GM21423 (cell line): Measurements from ENCODE around the gene KIFC3.
"Not testable (repeated sequence)": the region's sequence is repeated elsewhere in the genome, so short reads cannot be mapped to it uniquely, and the experiment has no call there.

Source experiments
- ATAC-seq: cut with Tn5 transposase; IDR thresholded peaks from one replicate; pipeline ENCODE4 v1.9.1; 2021; ENCODE audit warnings: mild to moderate bottlenecking, moderate library complexity; ENCODE audit not compliant: unreplicated experiment

Gene KIFC3

DNA sequence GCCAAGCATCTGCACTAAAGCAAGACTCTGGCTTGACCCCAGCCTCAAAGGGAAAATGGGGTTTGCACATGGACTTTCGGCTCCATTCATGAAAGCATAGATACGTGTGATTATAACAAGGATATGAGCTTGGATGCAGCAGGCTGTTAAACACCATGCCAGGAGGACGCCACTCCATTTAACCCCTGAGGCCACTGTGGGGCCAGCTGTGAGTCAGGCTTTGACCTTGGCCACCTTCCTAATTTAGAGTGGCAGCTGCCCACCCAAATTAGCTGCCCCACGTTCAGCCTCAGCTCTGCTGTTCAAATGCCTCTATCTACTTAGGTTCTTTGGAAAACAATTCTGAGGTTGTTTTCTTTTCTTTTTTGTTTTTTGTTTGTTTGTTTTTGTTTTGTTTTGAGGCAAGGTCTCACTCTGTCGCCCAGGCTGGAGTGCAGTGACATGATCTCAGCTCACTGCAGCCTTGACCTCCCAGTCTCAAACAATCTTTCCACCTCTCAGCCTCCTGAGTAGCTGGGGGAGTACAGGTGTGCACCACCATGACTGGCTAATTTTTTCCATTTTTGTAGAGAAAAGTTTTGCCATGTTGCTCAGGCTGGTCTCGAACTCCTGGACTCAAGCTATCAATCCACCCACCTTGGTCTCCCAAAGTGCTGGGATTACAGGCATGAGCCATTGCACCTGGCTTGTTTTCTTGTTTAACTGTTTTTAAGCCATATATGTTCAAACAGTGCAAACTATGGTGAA, 23.2 kb upstream of the KIFC3 start:
- no peak for ATAC-seq

DNA sequence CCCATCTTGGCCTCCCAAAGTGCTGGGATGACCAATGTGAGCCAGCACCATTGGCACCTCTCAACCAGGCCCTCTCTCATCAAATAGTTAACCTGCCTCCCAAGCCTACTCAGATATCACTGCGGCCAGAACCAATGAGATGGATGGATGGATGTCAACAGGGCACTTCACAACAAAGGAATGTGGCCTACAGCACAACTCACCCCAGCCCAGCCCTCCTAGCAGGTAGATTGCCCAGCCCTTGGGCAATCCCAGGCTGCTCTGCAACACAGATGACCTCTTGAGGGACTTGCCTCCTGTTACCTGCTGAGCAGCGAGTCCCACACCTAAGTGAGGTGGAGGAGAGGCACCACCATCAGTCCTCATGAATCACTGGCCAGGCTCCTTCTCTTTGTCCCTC, 22.6 kb upstream of the KIFC3 start:
- ATAC-seq = no peak

DNA sequence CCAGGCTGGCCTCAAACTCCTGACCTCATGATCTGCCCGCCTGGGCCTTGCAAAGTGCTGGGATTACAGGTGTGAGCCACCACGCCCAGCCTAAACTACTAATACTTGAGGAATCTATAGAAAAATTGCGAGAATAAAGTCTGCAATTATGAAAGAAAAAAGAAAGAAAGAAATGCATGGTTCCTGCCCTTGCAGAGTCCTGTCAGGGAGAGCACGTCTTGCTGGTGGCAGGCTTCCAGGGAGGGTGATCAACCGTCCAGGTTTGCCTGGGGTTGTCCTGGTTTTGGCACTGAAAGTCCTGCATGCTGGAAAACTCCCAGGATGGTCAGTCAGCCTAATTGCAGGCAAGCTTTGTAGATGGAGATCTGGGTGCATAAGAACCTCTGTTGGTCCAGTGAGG, 21.5 kb upstream of the KIFC3 start:
- no peak for ATAC-seq

DNA sequence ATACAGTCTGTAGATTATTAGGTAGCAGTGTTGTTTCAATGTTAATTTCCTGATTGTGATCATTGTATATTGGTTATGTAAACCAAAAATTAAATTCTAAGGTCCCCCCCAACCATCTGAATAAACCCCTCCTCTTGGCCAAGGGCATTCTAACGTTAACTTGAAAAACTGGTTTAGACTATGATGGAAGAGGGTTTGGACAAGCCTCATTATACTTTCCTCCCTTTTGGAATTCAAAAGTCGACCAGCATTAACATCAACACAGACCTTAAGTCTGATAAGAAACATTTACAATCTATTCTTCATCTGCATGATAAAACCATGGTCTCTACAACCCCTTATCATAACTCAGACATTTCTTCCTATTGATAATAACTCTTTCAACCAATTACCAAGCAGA, 20.6 kb upstream of the KIFC3 start:
- no peak for ATAC-seq

DNA sequence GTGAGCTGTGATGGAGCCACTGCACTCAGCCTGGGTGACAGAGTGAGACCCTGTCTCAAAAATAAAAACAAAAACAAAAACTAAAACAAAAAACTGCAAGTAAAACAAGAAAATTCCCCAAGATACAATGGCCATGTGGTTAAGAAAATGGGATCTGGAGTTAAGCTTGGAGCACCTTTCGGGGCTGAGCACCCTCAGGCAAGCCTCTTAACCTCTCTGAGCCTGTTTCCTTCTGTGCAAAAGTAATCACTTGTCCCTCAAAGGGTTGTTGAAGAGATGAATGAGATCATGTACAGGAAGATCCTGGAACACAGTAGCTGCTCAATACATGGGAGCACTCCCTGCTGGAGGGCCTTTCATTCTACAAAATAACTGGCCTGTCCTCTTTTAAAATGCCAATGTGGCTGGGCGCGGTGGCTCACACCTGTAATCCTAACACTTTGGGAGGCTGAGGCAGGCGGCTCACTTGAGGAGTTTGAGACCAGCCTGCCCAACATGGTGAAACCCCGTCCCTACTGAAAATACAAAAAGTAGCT, 19.8 kb upstream of the KIFC3 start:
- ATAC-seq = no peak

DNA sequence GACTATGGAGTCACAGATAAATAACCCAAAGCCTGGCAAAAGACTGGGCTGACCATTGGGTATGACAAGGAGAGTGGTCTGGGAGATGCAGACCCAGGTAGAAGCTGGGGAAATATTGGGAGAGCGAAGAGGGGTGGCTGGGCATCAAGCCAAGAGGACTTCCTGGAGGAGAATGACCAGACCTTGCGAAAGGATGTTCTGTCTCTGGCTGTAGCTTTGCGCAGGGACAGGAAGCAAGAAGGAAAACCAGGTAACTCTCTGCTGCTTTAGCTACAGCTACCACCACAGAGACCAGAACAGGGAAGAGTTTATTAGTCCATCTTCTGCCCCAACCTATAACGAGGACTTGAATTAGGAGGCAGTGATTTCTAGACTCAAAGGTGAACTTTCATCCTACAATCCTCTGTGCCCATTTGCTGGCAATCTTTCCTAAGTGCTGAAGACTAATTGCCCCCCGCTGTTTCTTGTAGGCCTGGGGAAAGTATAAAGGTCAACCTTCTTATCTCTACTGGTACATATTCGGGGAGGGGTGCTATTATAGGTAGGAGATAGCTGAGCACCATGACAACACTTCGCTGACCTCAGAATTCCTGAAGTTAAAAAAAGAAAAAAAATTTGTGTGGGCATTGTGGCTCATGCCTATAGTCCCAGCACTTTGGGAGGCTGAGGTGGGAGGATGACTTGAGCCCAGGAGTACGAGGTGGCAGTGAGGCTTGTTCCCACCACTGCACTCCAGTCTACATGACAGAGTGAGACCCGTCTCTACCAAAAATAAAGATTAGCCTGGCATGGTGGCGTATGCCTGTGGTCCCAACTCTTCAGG, 19.1 kb upstream of the KIFC3 start:
- ATAC-seq = no peak

DNA sequence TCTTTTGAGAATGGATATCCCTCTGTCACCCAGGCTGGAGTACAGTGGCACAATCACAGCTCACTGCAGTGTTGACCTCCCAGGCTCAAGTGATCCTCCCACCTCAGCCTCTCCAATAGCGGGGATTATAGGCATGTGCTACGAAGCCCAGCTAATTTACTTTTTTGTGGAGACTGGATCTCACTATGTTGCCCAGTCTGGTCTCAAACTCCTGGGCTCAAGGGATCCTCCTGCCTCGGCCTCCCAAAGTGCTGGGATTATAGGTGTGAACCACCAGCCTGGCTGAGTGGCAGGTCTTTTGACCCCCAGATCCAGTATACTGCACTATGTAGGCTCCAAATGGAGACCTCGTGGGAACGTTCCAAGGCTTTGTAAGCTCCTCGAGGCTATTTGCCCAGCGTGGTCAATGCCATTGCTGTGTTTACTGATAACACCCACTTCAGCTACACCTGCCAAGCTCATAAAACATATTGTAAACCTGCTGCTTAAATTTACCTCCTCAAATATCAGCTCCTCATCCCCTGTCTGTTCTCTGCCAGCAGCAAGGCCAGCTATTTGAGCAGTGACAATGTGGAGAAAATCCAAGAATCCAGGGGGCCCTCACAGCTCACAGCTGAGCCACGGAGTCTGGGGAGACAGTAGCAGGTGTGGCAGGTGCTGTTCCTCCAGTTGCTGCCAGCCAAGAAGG, 16.2 kb upstream of the KIFC3 start:
- ATAC-seq = no peak

DNA sequence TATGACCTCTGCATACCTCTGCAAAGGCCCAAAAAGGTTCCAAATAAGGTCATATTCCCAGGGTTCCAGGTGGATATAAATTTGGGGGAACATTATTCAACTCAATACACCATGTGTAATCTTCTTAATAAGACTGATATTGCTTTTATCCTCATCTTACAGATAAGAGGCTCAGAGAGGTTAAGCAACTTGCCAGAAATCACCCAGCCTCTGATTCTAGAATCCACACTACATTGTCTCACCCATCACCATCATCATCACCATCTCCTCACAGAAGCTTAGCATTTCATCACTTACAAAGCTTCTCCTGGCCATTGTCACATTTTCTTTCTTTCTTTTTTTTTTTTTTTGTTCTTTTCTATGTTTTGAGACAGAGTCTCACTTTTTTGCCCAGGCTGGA, 15.4 kb upstream of the KIFC3 start:
- ATAC-seq = no peak

DNA sequence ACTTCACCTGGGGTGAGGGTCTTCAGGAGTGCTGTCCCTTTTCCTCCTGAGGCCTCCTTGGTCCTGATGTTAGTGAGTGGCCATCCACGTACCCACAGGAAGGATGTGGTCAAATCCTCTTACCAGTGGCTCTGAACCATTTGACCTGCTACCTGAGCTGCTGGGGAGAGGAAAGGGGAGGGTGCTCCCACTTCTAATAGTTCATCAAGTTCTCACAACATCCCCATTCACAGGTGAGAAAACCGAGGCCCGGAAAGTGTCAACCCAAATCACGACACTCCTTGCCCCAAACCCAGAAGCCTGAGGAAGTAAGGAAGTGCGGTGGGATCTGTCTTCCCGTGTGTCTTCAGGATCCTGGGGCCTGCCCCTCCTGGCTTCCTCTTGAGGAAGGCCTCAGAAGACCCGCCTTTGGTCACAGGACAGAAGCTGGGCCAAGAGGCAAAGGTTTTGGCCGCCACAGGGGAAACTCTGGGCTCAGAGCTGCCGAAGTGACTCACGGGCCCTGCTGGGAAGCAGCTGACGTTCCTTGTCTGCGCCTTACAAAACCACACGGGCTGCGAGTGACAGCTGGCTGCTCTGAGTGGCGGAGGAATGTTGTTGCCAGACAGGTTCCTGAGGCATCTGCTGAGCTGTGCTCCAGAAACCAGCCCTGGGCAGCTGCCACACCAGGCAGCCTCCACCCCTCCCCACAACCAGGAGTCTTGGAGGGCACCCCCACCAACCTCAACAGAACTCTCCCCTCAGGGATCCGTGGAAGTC, 13.9 kb upstream of the KIFC3 start:
- peak; percentile 63 for ATAC-seq

DNA sequence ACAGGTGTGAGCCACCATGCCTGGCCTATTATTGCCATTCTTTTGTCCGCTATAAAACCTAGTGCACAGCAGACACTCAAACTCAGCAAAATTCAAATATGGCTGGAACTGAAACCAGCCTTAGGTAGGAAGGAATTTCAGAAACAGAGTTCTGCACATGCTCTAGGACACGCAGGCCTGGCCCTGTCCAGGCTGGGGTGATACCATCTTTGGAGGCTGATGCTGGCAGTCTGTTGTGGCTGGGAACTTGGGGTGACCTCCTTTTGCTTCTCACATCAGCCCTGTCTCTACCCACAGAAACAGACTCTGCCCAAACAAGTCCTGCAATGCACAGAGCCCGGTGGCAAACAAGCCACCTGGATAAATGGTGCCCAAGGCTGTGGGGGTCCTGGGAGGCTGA, 12.6 kb upstream of the KIFC3 start:
- ATAC-seq = no peak

DNA sequence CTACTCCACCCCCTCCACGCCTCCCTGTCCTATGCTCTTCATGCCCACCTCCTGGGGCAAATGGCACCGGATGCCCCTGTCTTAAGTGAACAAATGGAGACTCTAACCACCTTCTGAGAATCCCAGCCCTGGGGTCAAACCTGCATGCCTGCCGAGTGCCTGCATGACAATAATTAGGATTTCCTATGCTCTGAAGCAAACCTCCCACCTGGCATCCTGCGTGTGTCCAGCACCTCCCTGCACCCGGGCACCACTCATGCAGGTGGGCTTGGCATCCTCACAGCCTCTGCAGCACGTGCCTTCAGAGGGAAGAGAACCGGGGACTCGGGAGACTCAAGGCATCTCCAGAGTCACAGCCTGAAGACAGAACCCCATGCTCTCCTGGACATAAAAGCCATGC, 11.2 kb upstream of the KIFC3 start:
- no peak for ATAC-seq

DNA sequence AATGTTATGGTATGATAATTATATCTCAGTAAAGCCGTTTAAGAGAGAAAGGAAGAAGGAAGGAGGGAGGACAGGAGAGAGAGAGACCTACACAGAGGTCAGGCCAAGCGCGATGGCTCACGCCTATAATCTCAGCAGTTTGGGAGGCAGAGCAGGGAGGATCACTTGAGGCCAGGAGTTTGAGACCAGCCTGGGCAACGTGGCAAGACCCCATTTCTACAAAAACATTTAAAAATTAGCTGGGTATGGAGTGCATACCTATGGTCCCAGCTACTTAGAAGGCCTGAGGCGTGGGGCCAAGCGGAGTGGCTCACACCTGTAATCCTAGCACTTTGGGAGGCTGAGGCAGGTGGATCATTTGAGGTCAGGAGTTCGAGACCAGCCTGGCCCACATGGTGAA, 9.0 kb upstream of the KIFC3 start:
- not testable (repeated sequence) for ATAC-seq

DNA sequence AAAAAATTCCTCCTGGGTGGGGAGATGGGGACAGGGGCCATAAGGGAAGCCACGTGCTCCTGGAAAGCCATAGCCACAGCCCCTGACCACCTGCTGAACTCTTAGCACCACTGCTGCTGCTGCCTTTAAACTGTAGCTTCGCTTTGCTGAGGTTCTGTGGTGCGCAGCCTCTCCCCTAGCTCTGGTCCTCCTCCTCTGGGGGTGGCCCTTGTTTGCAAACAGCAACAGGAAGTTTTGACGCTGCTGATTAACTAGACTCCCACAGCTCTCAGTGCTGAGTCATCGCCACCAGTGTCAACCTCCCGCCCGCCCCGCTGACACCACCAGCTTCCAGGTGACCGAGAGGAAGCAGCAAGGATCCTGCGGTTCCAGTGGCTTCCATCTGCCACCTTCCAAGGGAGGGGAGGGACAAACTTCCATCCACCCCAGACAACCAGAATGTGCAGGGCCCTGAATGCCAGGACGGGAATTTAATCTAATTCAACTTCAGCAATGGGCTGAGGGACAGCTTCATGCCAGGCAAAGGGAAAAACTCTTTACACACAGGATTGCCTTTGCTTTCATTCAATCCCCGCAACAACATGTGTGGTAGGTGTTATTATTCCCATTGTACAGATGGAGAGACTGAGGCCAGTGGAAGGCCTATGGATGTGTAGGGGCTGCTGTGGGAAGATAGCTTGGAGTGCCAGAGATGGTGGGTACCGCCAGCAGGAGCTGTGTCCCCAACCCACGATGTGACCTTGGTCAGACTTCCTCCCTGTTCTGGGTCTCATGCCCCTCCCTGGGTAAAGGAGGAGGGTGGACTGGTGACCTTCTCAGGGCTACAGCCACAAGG, 8.1 kb upstream of the KIFC3 start:
- ATAC-seq = peak; percentile 97

DNA sequence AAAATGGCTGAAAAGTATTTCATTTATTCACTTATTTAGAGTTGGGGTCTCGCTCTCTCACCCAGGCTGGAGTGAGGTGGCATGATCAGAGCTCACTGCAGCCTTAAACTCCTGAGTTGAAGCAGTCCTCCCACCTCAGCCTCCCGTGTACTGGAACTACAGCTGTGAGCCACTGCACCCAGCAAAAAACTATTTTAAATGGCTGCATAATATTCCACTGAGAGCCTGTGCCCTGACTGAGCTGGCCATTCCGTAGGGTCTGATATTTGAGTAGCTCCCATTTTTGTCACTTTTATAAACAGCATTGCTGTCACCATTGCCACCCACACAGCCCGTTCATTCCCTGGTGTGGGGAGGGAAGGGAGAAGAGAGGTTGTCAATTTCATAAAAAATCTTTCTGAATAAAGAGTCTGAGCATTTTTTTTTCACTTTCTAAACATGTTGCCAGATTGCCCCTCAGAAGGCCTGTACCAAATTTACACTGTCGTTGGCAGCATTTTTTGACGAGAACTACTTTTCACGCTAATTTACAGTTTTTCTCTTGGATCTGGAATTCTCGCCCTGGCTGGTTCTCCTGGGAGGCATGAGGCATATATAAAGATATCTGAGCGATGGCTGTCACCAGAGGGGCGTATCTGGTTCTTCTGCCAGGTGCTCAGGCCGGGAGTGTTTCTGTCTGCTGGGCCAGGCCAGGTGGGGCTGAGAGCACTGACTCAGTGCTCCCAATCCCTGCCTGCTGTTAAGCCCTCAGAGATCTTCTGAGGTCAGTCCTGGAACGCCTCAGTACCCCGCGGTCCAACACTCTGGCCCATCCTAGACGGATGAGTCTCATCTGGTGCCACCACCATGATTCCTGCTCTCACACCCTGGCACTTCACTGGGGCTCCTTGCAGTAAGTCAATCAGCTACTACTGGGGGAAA, 7.2 kb upstream of the KIFC3 start:
- ATAC-seq = no peak

DNA sequence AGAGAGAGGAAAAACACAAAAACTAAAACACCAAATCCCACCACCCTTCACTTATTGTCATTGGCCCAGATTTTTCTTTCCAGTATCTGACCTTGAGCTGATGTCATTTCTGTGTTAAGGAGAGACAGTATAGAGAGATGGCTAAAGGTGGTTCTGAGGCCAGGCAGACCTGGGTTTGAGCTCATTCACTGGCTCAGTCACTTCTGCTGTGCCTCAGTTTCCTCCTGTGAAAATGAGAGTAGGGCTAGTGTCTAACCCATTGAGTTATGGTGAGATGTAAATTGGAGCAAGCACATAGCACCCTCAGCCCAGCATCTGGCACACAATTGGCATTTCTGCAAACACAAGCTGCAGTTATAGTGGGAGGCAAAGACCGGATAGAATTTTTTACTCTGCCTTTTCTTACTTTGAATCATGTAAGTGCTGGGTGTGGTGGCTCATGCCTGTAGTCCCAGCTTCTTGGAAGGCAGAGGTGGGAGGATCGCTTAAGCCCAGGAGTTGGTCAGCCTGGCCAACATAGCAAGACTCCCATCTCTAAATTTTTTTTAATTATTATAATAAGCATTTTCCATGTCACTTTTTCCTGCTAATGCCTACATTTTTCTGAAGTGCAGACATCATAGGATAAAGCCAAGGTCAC, 6.4 kb upstream of the KIFC3 start:
- no peak for ATAC-seq

DNA sequence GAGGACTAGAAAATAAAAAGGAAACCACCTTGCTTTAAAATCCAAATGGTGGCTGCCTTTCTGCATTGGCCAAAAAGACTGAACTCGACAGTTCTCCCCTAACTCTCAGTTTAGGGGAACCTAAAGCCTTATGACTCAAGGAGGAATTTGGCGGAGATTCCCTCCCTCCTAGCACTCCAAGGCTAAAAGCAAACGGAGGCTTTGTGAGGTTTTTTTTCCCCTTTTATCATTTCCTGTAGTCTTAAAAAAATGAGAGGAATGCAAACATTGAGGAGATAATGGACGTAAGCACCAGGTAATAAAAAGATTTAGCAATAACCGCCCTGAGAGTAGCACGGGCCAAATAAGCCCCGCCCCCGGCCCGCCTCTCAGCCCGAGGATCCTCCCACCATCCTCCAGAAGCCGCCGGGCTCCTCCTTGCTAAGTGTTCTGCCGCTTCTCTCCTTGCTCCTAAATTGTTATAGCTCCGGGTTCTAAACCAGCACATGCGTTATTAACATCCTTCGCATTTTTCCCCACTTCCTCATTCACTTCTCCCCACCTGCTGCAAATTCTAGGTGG, 5.8 kb upstream of the KIFC3 start:
- no peak for ATAC-seq

DNA sequence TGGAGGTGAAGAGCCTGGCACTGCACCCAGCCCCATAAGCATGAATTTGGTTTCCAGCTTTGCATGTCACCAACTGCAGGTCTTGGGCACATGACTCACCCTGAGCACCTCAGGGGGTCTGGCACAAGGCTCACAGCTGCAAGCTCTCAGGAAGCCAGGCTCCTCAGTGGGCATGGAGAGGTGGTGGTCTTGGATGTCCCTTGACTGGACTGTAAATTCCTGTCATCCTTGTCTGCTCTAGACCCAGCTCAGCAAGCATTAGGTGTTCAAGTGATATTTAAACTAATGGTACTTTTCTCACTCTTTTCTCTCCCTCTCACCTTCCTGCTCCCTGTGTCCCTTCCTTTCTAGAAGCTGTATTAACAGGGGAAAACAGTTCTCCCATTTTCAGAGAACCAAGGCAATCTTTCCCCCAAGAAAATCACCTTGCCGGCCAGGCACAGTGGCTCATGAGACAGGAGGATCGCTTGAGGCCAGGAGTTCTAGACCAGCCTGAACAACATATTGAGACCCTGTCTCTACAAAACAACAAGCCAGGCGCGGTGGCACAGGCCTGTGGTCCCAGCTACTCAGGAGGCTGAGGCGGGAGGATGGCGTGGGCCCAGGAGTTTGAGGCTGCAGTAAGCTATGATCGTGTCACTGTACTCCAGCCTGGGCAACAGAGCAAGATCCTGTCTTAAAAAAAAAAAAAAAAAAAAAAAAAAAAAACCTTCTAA, 5.1 kb upstream of the KIFC3 start:
- ATAC-seq = no peak
